Endothelial cell of umbilical vein (primary cell): Measurements from ENCODE around the gene AAR2. TPM values are rescaled to one million over a fixed set of nuclear protein-coding genes. Genes with fewer than 3 reads are reported as not detected.

Experiments used
- BruUV-seq: library from RNA; stranded (reverse); fragments of 400-500 nt; replicated peaks from 2 replicates; lab custom pipeline; 2021; lab: Mats Ljungman, UMichigan
- CTCF ChIA-PET: fragments of 300-600, 350-600 bp; sonication (Branson Sonifier 250); formaldehyde crosslinking; loops from one replicate; lab custom pipeline; 2021; ENCODE audit warnings: antibody characterized with exemption, inconsistent platforms; lab: Charles Lee
- POLR2A ChIA-PET: fragments of 300-600, 350-600 bp; sonication (Branson Sonifier 250); formaldehyde crosslinking; loops from one replicate; lab custom pipeline; 2021; ENCODE audit warnings: antibody characterized with exemption, inconsistent platforms; lab: Charles Lee
- DNase-seq: peaks from one replicate; pipeline ENCODE4 v3.0.0-alpha.2; 2011; ENCODE audit warnings: low read depth, low spot score
- FAIRE-seq: peaks from 2 replicates; lab custom pipeline; 2011; peaks lifted over from hg19 to GRCh38; lab: Jason Lieb, UNC
- H2AFZ ChIP-seq: 2 replicates; pipeline ENCODE4 v1.6.0; 2012; ENCODE audit warnings: low read depth, low read length, control low read depth, inconsistent platforms
- H3K27ac ChIP-seq: 2 replicates; pipeline ENCODE4 v1.5.1; 2011; ENCODE audit warnings: low read depth, mild to moderate bottlenecking, control low read depth, low read length, moderate library complexity; ENCODE audit not compliant: insufficient read depth
- H3K27me3 ChIP-seq, 2 experiments: 2 replicates each; pipeline versions ENCODE4 v1.6.0 to v1.6.1; 2011; ENCODE audit warnings: low read length in 2 of 2, mixed read lengths in 1 of 2; ENCODE audit not compliant: control insufficient read depth in 2 of 2, insufficient read depth in 2 of 2
- H3K36me3 ChIP-seq, 2 experiments: 2 replicates in 1 of 2; 3 replicates in 1 of 2; pipeline ENCODE4 v1.5.1; 2011; ENCODE audit warnings: low read length in 2 of 2, mild to moderate bottlenecking in 1 of 2, moderate library complexity in 1 of 2; ENCODE audit not compliant: control insufficient read depth in 2 of 2, insufficient read depth in 2 of 2; ENCODE audit errors: extremely low read depth in 1 of 2
- H3K4me1 ChIP-seq: 3 replicates; pipeline ENCODE4 v1.5.1; 2011; ENCODE audit warnings: mild to moderate bottlenecking, low read length; ENCODE audit not compliant: control insufficient read depth, insufficient read depth; ENCODE audit errors: extremely low read depth
- H3K4me2 ChIP-seq: 2 replicates; pipeline ENCODE4 v1.6.1; 2011; ENCODE audit warnings: low read length, control low read depth, mixed read lengths; ENCODE audit not compliant: insufficient read depth
- H3K4me3 ChIP-seq, 3 experiments: fragments of 200-600 bp in 1 of 3; sonication (generic), shearing (Covaris generic) in 1 of 3; replicated peaks in 1 of 3; 2 replicates each; pipeline ENCODE4 v1.5.1; 2011 to 2016; ENCODE audit warnings: control low read depth in 3 of 3, low read length in 3 of 3, mild to moderate bottlenecking in 2 of 3, inconsistent platforms in 1 of 3, low read depth in 1 of 3, moderate library complexity in 1 of 3; ENCODE audit not compliant: insufficient read depth in 1 of 3
- H3K79me2 ChIP-seq: 2 replicates; pipeline ENCODE4 v1.6.0; 2012; ENCODE audit warnings: low read length, inconsistent platforms; ENCODE audit not compliant: control insufficient read depth, insufficient read depth
- H3K9ac ChIP-seq: replicated peaks from 2 replicates; pipeline ENCODE3; 2011; ENCODE audit warnings: low read length, control low read depth; ENCODE audit not compliant: insufficient read depth; ENCODE audit errors: extremely low read depth
- H3K9me1 ChIP-seq: replicated peaks from 3 replicates; pipeline ENCODE4 v1.6.0; 2011; ENCODE audit warnings: mild to moderate bottlenecking, low read length; ENCODE audit not compliant: control insufficient read depth, insufficient read depth; ENCODE audit errors: extremely low read depth
- H3K9me3 ChIP-seq: replicated peaks from 2 replicates; pipeline ENCODE4 v1.5.1; 2012; ENCODE audit warnings: low read length, inconsistent platforms; ENCODE audit not compliant: control insufficient read depth, insufficient read depth
- H4K20me1 ChIP-seq: replicated peaks from 2 replicates; pipeline ENCODE3; 2011; ENCODE audit warnings: mild to moderate bottlenecking, low read length; ENCODE audit not compliant: control insufficient read depth, insufficient read depth; ENCODE audit errors: extremely low read depth
- EZH2 ChIP-seq: IDR thresholded peaks from 2 replicates; pipeline ENCODE4 v1.6.1; 2012; ENCODE audit warnings: borderline replicate concordance, low read depth, mild to moderate bottlenecking, moderate library complexity, low read length, inconsistent platforms; ENCODE audit not compliant: severe bottlenecking
- FOS ChIP-seq: IDR thresholded peaks from 2 replicates; pipeline ENCODE4 v1.6.1; 2011; ENCODE audit warnings: mild to moderate bottlenecking, low read length, moderate library complexity, borderline replicate concordance; ENCODE audit not compliant: insufficient read depth
- GATA2 ChIP-seq: IDR thresholded peaks from 2 replicates; pipeline ENCODE4 v1.7.0; 2011; ENCODE audit warnings: low read depth, mild to moderate bottlenecking, moderate library complexity, mixed read lengths, low read length; ENCODE audit not compliant: insufficient read length, insufficient read depth
- JUN ChIP-seq: IDR thresholded peaks from 2 replicates; pipeline ENCODE4 v1.6.1; 2011; ENCODE audit warnings: borderline replicate concordance, low read depth; ENCODE audit not compliant: insufficient read length, insufficient read depth
- MYC ChIP-seq: IDR thresholded peaks from one replicate; pipeline ENCODE4 v1.6.1; 2011; ENCODE audit warnings: mild to moderate bottlenecking, low read depth, low read length
- POLR2A ChIP-seq: IDR thresholded peaks from 2 replicates; pipeline ENCODE4 v1.6.1; 2012; ENCODE audit warnings: low read depth, mild to moderate bottlenecking, control low read depth, low read length
- POLR2AphosphoS5 ChIP-seq: IDR thresholded peaks from 2 replicates; pipeline ENCODE4 v1.6.1; 2012; ENCODE audit warnings: low read depth, mild to moderate bottlenecking, control low read depth, low read length, moderate library complexity; ENCODE audit not compliant: insufficient read depth
- dilution Hi-C: fragments of 300-500 bp; cut with MboI; formaldehyde crosslinking; loops from one replicate; pipeline ENCODE4 v1.15.0; 2019; ENCODE audit warnings: low sequenced_read_pairs; ENCODE audit not compliant: extremely low pct_ligation_motif_present
- intact Hi-C: fragments of 100-400 bp; cut with micrococcal nuclease; formaldehyde crosslinking; loops from one replicate; pipeline ENCODE4 v1.10.0; 2022
- polyA plus RNA-seq, 4 experiments: library from polyadenylated mRNA; depleted of rRNA in 3 of 4; stranded (reverse) in 3 of 4; unstranded in 1 of 4; fragments of >200 nt; gene quantifications; 2 replicates each; pipeline versions ENCODE4 v1.2.1 to v1.2.3, GENCODE V29; 2011 to 2012; ENCODE audit warnings: missing spikeins in 1 of 4
- total RNA-seq: library from RNA; stranded (reverse); gene quantifications from 2 replicates; pipeline ENCODE4 v1.2.3, GENCODE V29; 2021
- TF ChIP-seq, protein P1 (sequence below), 2 donors: IDR thresholded peaks; 1 replicate in 1 of 2; 2 replicates in 1 of 2; pipeline ENCODE4 v1.5.1; 2011; ENCODE audit warnings: low read length in 2 of 2, mild to moderate bottlenecking in 2 of 2, moderate library complexity in 2 of 2, control low read depth in 1 of 2, inconsistent platforms in 1 of 2, low read depth in 1 of 2; ENCODE audit not compliant: insufficient read depth in 1 of 2; ENCODE audit errors: extremely low read depth in 1 of 2
- TF ChIP-seq, protein P2 (sequence below): IDR thresholded peaks from 2 replicates; pipeline ENCODE4 v1.6.1; 2011; ENCODE audit not compliant: insufficient read depth, insufficient read length

Gene AAR2
- total and polyA plus RNA-seq, 2 donors (not counting 3 experiments of a cell fraction or from before 2014, with no cell fraction given), result 21.9 to 29.4 TPM

DNA sequence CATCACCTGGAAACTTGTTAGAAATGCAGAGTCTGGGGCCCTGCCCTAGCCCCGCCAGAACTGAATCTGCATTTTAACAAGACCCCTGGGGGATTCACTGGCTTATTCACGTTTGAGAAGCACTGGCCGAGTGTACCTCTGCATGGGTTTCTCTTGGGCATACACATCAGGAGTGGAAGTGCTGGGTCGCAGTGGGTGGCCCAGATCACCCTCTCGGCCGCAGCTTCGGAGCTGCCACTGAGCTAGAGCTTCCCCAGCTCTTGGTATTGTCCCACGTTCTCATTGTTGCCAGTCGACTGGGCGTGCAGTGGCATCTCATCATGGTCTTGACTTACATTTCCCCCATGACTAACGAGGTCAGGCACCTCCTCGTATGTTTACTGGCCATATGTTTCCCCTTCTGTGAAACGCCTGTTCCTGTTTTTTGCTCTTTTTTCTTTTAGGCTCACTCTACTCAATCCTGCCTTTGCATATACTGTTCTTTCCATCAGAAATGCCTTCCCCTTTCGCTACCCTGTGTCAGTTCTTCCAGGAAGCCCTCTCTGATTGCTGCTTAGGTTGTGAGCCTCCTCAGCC lies 66.8 kb downstream of the AAR2 start:
- no peak overlapping the region for H3K4me3 ChIP-seq
- no peak for TF ChIP-seq MYC
- TF ChIP-seq, protein P1, sequence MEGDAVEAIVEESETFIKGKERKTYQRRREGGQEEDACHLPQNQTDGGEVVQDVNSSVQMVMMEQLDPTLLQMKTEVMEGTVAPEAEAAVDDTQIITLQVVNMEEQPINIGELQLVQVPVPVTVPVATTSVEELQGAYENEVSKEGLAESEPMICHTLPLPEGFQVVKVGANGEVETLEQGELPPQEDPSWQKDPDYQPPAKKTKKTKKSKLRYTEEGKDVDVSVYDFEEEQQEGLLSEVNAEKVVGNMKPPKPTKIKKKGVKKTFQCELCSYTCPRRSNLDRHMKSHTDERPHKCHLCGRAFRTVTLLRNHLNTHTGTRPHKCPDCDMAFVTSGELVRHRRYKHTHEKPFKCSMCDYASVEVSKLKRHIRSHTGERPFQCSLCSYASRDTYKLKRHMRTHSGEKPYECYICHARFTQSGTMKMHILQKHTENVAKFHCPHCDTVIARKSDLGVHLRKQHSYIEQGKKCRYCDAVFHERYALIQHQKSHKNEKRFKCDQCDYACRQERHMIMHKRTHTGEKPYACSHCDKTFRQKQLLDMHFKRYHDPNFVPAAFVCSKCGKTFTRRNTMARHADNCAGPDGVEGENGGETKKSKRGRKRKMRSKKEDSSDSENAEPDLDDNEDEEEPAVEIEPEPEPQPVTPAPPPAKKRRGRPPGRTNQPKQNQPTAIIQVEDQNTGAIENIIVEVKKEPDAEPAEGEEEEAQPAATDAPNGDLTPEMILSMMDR (IDR thresholded peaks at IDR 0.05; ENCODE audit: extremely low read depth in 1 of 2, insufficient read depth in 1 of 2, low read depth in 1 of 2, low read length in 2 of 2), result no peak
- peak; percentile 45 for TF ChIP-seq JUN
- no peak for TF ChIP-seq EZH2
- TF ChIP-seq FOS, result peak; percentile 40
- no peak for TF ChIP-seq POLR2A
- TF ChIP-seq GATA2, result no peak
- TF ChIP-seq POLR2AphosphoS5, result peak; percentile 22
- TF ChIP-seq, protein P2, sequence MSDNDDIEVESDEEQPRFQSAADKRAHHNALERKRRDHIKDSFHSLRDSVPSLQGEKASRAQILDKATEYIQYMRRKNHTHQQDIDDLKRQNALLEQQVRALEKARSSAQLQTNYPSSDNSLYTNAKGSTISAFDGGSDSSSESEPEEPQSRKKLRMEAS, result no peak
- no peak overlapping the region for H3K27ac ChIP-seq
- H2AFZ ChIP-seq, result no peak overlapping the region
- H3K9me3 ChIP-seq, result no peaks in the 10 kb centered on the region
- H3K9me1 ChIP-seq, result no peaks in the 10 kb centered on the region
- ChIA-PET POLR2A (interaction anchor here (0.6 kb wide), 1 partner anchor 409 kb away, joined by 3 read pairs; no protein-coding TSS in a partner anchor), CTCF (interaction anchor here (1.0 to 1.2 kb wide), 5 partner anchors 10 to 137 kb away, joined by 3 to 4 read pairs (median 3); no protein-coding TSS in a partner anchor)
- no TSS peak for BruUV-seq
- H3K27me3 ChIP-seq, result peaks cover 50 to 56% of the 10 kb centered on the region in 2 experiments
- no peak overlapping the region for H3K4me2 ChIP-seq
- FAIRE-seq, result peak; percentile 48
- DNase-seq, result peak; percentile 89
- dilution Hi-C loops (no loop called here), intact Hi-C loops (no loop called here)
- no peaks in the 10 kb centered on the region for H4K20me1 ChIP-seq
- H3K4me1 ChIP-seq, result peaks cover 5% of the 10 kb centered on the region
- H3K9ac ChIP-seq, result no peak overlapping the region
- no peaks in the 10 kb centered on the region for H3K36me3 ChIP-seq
- H3K79me2 ChIP-seq, result no peaks in the 10 kb centered on the region
